SK-N-SH (cell line): ENCODE data around the gene MYPN. TPM values are rescaled to one million over a fixed set of nuclear protein-coding genes. Genes with fewer than 3 reads are reported as not detected.

Source experiments
- CTCF ChIA-PET: fragments of 300-600, 350-600 bp; formaldehyde crosslinking; extraction: SDS; loops from one replicate; lab custom pipeline; 2021; lab: Yijun Ruan, JAX
- POLR2A ChIA-PET: fragments of 350-600 bp; sonication (Branson Sonifier 250); formaldehyde crosslinking; extraction: SDS; loops from one replicate; lab custom pipeline; 2020; ENCODE audit warnings: antibody characterized with exemption, inconsistent platforms; lab: Yijun Ruan, JAX
- DNase-seq: peaks from one replicate; pipeline ENCODE4 v3.0.0; 2012
- H2AFZ ChIP-seq: fragments of 200-600 bp; sonication (generic); 2 replicates; pipeline ENCODE4 v1.8.1; 2016; ENCODE audit warnings: antibody characterized with exemption, mild to moderate bottlenecking, low read depth
- H3F3A ChIP-seq: fragments of 200-600 bp; sonication (generic); replicated peaks from 2 replicates; pipeline ENCODE3; 2016; ENCODE audit warnings: antibody characterized with exemption, mild to moderate bottlenecking; ENCODE audit not compliant: insufficient read depth
- H3K27ac ChIP-seq, 2 experiments: fragments of 200-500 bp in 1 of 2; fragments of 200-600 bp in 1 of 2; sonication (Bioruptor generic) in 1 of 2; sonication (generic), shearing (Covaris generic) in 1 of 2; 2 replicates each; pipeline versions ENCODE4 v1.5.1 to v1.6.1; 2014 to 2016; ENCODE audit warnings: low read depth in 2 of 2, inconsistent platforms in 1 of 2, low read length in 1 of 2, mild to moderate bottlenecking in 1 of 2, mixed read lengths in 1 of 2
- H3K27me3 ChIP-seq: fragments of 200-600 bp; sonication (generic), shearing (Covaris generic); 2 replicates; pipeline ENCODE4 v1.6.1; 2016; ENCODE audit warnings: mixed run types; ENCODE audit not compliant: insufficient read depth
- H3K36me3 ChIP-seq, 2 experiments: fragments of 200-500 bp in 1 of 2; fragments of 200-600 bp in 1 of 2; sonication (Bioruptor generic) in 1 of 2; sonication (generic) in 1 of 2; replicated peaks in 1 of 2; 2 replicates each; pipeline versions ENCODE3 to v1.5.1; 2014 to 2016; ENCODE audit warnings: low read length in 1 of 2, mild to moderate bottlenecking in 1 of 2; ENCODE audit not compliant: insufficient read depth in 2 of 2, control insufficient read depth in 1 of 2
- H3K4me1 ChIP-seq, 2 experiments: fragments of 200-500 bp in 1 of 2; fragments of 200-600 bp in 1 of 2; sonication (Bioruptor generic) in 1 of 2; sonication (generic), shearing (Covaris generic) in 1 of 2; 2 replicates each; pipeline versions ENCODE4 v1.5.1 to v1.6.1; 2014 to 2016; ENCODE audit warnings: low read depth in 1 of 2, low read length in 1 of 2, mixed run types in 1 of 2; ENCODE audit not compliant: insufficient read depth in 2 of 2, control insufficient read depth in 1 of 2
- H3K4me2 ChIP-seq: fragments of 200-600 bp; sonication (generic), shearing (Covaris generic); 2 replicates; pipeline ENCODE4 v1.6.1; 2017; ENCODE audit warnings: mixed run types
- H3K4me3 ChIP-seq, 2 experiments: fragments of 200-500 bp in 1 of 2; fragments of 200-600 bp in 1 of 2; sonication (Bioruptor generic) in 1 of 2; sonication (generic), shearing (Covaris generic) in 1 of 2; 2 replicates each; pipeline versions ENCODE4 v1.5.1 to v1.8.1; 2014 to 2016; ENCODE audit warnings: low read depth in 2 of 2, inconsistent platforms in 1 of 2, low read length in 1 of 2, mild to moderate bottlenecking in 1 of 2, mixed read lengths in 1 of 2, moderate library complexity in 1 of 2
- H3K79me2 ChIP-seq: fragments of 200-600 bp; sonication (generic); 2 replicates; pipeline ENCODE4 v1.8.1; 2017; ENCODE audit warnings: mild to moderate bottlenecking; ENCODE audit not compliant: insufficient read depth
- H3K9ac ChIP-seq: fragments of 200-600 bp; sonication (generic); 2 replicates; pipeline ENCODE4 v1.6.1; 2017; ENCODE audit warnings: mixed run types
- H3K9me2 ChIP-seq: fragments of 200-600 bp; sonication (generic); 2 replicates; pipeline ENCODE4 v1.6.1; 2017; ENCODE audit warnings: mixed run types
- H3K9me3 ChIP-seq: fragments of 200-600 bp; sonication (generic); 2 replicates; pipeline ENCODE4 v1.6.1; 2017; ENCODE audit warnings: mixed run types, mild to moderate bottlenecking, moderate library complexity
- H4K20me1 ChIP-seq: fragments of 200-600 bp; sonication (generic); 2 replicates; pipeline ENCODE4 v1.6.1; 2017; ENCODE audit warnings: mild to moderate bottlenecking, mixed run types; ENCODE audit not compliant: insufficient read depth
- CTCF ChIP-seq: fragments of 200-600 bp; sonication (generic); IDR thresholded peaks from 2 replicates; pipeline ENCODE4 v1.6.1; 2017; ENCODE audit warnings: antibody characterized with exemption, mild to moderate bottlenecking, moderate library complexity
- ELF1 ChIP-seq: IDR thresholded peaks from 2 replicates; pipeline ENCODE4 v1.4.0; 2012
- EP300 ChIP-seq, 2 experiments: IDR thresholded peaks; 2 replicates each; pipeline versions ENCODE4 v1.4.0 to v1.6.1; 2012; ENCODE audit warnings: borderline replicate concordance in 1 of 2, low read depth in 1 of 2, low read length in 1 of 2
- EZH2phosphoT487 ChIP-seq: fragments of 200-600 bp; sonication (generic); IDR thresholded peaks from 2 replicates; pipeline ENCODE4 v1.6.1; 2017; ENCODE audit warnings: low read depth, mixed run types, mild to moderate bottlenecking, antibody characterized with exemption, moderate library complexity, borderline replicate concordance
- FOXJ3 ChIP-seq: sonication (generic); formaldehyde crosslinking; IDR thresholded peaks from 2 replicates; pipeline ENCODE4 v1.5.1; 2020; ENCODE audit warnings: mild to moderate bottlenecking, missing genetic modification reagents
- FOXM1 ChIP-seq: IDR thresholded peaks from 2 replicates; pipeline ENCODE4 v1.4.0; 2012; ENCODE audit warnings: low read depth, mild to moderate bottlenecking
- GABPA ChIP-seq: IDR thresholded peaks from 2 replicates; pipeline ENCODE4 v1.4.0; 2012; ENCODE audit warnings: low read depth, mild to moderate bottlenecking
- GATA2 ChIP-seq: sonication (generic); formaldehyde crosslinking; IDR thresholded peaks from 2 replicates; pipeline ENCODE4 v1.5.0; 2020; ENCODE audit warnings: mild to moderate bottlenecking, missing genetic modification reagents
- JUND ChIP-seq: IDR thresholded peaks from 2 replicates; pipeline ENCODE4 v1.4.0; 2012
- MAX ChIP-seq: IDR thresholded peaks from 2 replicates; pipeline ENCODE4 v1.4.0; 2012; ENCODE audit warnings: low read depth
- MEF2A ChIP-seq: IDR thresholded peaks from 2 replicates; pipeline ENCODE4 v1.4.0; 2012; ENCODE audit warnings: low read depth, borderline replicate concordance
- NFIC ChIP-seq: IDR thresholded peaks from 2 replicates; pipeline ENCODE4 v1.4.0; 2012; ENCODE audit warnings: borderline replicate concordance
- NRF1 ChIP-seq: IDR thresholded peaks from 2 replicates; pipeline ENCODE4 v1.6.1; 2012; ENCODE audit warnings: low read depth, mild to moderate bottlenecking, low read length
- PBX3 ChIP-seq: IDR thresholded peaks from 2 replicates; pipeline ENCODE4; 2012
- RAD21 ChIP-seq: IDR thresholded peaks from 2 replicates; pipeline ENCODE4 v1.6.1; 2012; ENCODE audit warnings: mild to moderate bottlenecking, low read length
- REST ChIP-seq: IDR thresholded peaks from 2 replicates; pipeline ENCODE4 v1.6.1; 2012; ENCODE audit warnings: mild to moderate bottlenecking, low read depth, low read length, moderate library complexity
- RFX5 ChIP-seq: IDR thresholded peaks from 2 replicates; pipeline ENCODE4 v1.6.1; 2012; ENCODE audit warnings: mild to moderate bottlenecking, improper control_type of control experiment, low read length
- RXRA ChIP-seq: IDR thresholded peaks from 2 replicates; pipeline ENCODE4 v1.4.0; 2012; ENCODE audit warnings: low read depth, mild to moderate bottlenecking, borderline replicate concordance
- TCF12 ChIP-seq: IDR thresholded peaks from 2 replicates; pipeline ENCODE4 v1.4.0; 2012
- USF1 ChIP-seq: IDR thresholded peaks from 2 replicates; pipeline ENCODE4 v1.4.0; 2012; ENCODE audit warnings: low read depth, borderline replicate concordance
- ZBTB33 ChIP-seq: IDR thresholded peaks from 2 replicates; pipeline ENCODE4 v1.4.0; 2012; ENCODE audit warnings: low read depth, borderline replicate concordance
- WGBS: methylation state at CpG from one replicate; pipeline ENCODE4 v1.1.6; 2017; ENCODE audit warnings: low lambda C conversion rate; 5-methylcytosine and 5-hydroxymethylcytosine counted together
- polyA plus RNA-seq, 3 experiments: library from polyadenylated mRNA; depleted of rRNA; stranded (reverse); fragments of >200 nt; gene quantifications; 2 replicates each; pipeline ENCODE4 v1.2.3, GENCODE V29; 2012

MYPN gene
- polyA plus RNA-seq, 1 of the 3 experiments (the other 2 are of a cell fraction): 0.43 TPM

GRCh38 chr10:68184546-68184945 lies 75.3 kb downstream of the MYPN start:
- H3K4me2 ChIP-seq: no peak overlapping the region
- H3F3A ChIP-seq: no peaks in the 10 kb centered on the region
- no peaks in the 10 kb centered on the region for H3K4me1 ChIP-seq
- no peak overlapping the region for H3K27ac ChIP-seq
- H3K9ac ChIP-seq: no peak overlapping the region
- no peaks in the 10 kb centered on the region for H3K9me2 ChIP-seq
- H3K27me3 ChIP-seq: no peaks in the 10 kb centered on the region; the same call in 1 of the 2 replicates
- no peak overlapping the region for H3K4me3 ChIP-seq
- no peaks in the 10 kb centered on the region for H3K9me3 ChIP-seq
- 74% methylated on average over 7 of the region's 7 CpGs for WGBS
- H4K20me1 ChIP-seq: no peaks in the 10 kb centered on the region
- DNase-seq: no peak
- TF ChIP-seq FOXJ3 (CRISPR knock-in tag) (no peak), EZH2phosphoT487 (no peak), RAD21 (no peak), USF1 (no peak), MEF2A (no peak), EP300 (IDR thresholded peaks at IDR 0.05; ENCODE audit: borderline replicate concordance in 1 of 2, low read depth in 1 of 2, low read length in 1 of 2) (no peak), TCF12 (no peak), NRF1 (no peak), REST (no peak), RXRA (no peak), ELF1 (no peak), JUND (no peak)
- H2AFZ ChIP-seq: no peak overlapping the region
- POLR2A ChIA-PET: no interaction called here
- H3K79me2 ChIP-seq: no peaks in the 10 kb centered on the region
- H3K36me3 ChIP-seq: no peaks in the 10 kb centered on the region
- CTCF ChIA-PET: interaction anchor here (0.5 to 1.9 kb wide), 3 partner anchors 8 to 785 kb away, joined by 3 to 5 read pairs (median 4); no protein-coding TSS in a partner anchor

GRCh38 chr10:68185085-68185484 lies 75.8 kb downstream of the MYPN start:
- H3K27ac ChIP-seq: no peak overlapping the region
- WGBS: 64% methylated on average over 2 of the region's 2 CpGs
- H3K4me3 ChIP-seq: no peak overlapping the region
- no peak for DNase-seq
- no peaks in the 10 kb centered on the region for H3K9me3 ChIP-seq
- H3K9ac ChIP-seq: no peak overlapping the region
- no peaks in the 10 kb centered on the region for H4K20me1 ChIP-seq
- no peaks in the 10 kb centered on the region for H3K36me3 ChIP-seq
- no peak overlapping the region for H2AFZ ChIP-seq
- POLR2A ChIA-PET: no interaction called here
- CTCF ChIA-PET: interaction anchor here (1.9 kb wide), 1 partner anchor 8 kb away, joined by 5 read pairs; no protein-coding TSS in a partner anchor
- H3K9me2 ChIP-seq: no peaks in the 10 kb centered on the region
- H3K79me2 ChIP-seq: no peaks in the 10 kb centered on the region
- H3F3A ChIP-seq: no peaks in the 10 kb centered on the region
- H3K4me2 ChIP-seq: no peak overlapping the region
- H3K4me1 ChIP-seq: no peaks in the 10 kb centered on the region
- no peaks in the 10 kb centered on the region; the same call in 1 of the 2 replicates for H3K27me3 ChIP-seq
- no peak for TF ChIP-seq FOXM1
- no peak for TF ChIP-seq GABPA
- TF ChIP-seq CTCF: no peak
- no peak for TF ChIP-seq ZBTB33
- no peak for TF ChIP-seq NFIC
- no peak for TF ChIP-seq MAX
- no peak for TF ChIP-seq RFX5
- no peak for TF ChIP-seq GATA2 (CRISPR knock-in tag)
- TF ChIP-seq EP300 (IDR thresholded peaks at IDR 0.05; ENCODE audit: borderline replicate concordance in 1 of 2, low read depth in 1 of 2, low read length in 1 of 2): no peak
- no peak for TF ChIP-seq PBX3
